ENCODE data around the gene ZNF532.

The ZNF532 gene

DNA sequence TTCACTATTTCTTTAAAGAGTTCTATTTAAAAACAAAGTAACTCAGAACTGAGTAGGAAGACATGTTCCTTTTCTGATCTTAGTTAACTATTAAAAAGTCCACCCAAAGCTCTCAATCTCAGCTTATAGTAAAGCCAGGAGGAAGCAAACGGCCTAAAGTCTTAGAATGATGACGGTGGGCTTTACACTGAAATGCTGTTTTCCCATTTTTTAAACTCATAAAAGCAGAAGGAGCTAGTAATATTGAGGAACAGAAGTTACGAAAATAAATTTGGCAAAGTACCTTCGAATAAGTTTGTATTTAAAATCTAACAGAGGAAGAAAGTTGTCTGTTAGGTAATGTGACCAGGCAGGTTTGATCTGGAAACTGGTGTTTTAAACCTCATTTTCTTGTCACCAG, 111.1 kb downstream of the ZNF532 start:
- no peak for DNase-seq

DNA sequence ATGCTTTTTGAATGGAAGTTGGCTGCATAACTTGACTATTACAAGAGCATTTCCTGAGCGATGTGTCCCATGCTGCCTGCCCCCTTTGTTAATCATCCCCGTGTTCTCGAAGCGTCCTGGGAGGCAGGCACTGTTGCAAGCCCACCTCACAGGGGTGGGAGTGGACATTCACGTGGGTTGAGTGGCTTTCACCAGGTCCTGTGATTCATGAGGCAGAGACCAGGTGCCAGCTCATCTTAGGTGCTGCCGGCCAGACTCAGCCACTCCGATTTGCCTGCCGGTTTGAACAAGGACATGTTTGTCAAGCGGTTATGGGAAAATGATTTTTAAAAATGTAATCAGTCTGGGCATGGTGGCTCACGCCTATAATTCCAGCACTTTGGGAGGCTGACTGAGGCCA, 112.5 kb downstream of the ZNF532 start:
- no peak for DNase-seq

DNA sequence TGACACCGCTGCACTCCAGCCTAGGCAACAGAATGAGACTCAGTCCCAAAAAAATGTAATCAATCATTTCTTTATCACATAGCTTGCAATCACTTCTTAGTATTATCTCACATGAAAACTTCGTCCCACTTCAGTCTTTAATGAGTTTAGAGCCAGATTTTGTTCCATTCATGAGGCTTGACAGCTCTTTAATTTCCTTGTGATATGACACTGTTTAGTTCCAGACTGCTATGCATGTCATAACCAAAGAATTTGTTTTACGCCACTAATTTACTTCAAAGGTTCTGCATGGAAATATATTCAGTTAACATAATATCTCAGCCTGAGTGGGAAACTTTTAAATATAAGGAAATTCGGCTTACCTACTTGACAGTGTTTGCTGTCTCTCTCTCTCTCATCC, 113.1 kb downstream of the ZNF532 start:
- DNase-seq: no peak

GRCh38 chr18:58978916-58979315, 114.2 kb downstream of the ZNF532 start:
- DNase-seq: no peak

DNA sequence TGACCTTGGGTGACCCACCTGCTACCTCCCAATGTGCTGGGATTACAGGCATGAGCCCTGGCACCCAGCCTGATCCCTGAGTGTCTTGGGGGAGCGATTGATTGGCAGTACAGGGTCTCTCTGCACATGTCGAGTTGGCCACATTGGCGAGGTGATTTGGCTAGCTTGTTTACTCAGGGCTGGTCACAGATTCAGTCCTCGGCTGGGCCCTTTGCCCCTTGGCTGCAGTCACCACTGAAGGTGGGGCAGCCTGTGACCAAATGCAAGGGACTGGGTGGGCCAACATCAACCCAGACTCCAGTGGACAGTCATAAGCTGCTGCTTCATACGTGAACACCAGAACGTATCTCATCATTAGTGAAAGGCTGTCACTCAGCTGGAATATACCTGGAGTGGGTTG, 114.9 kb downstream of the ZNF532 start:
- no peak for DNase-seq

- no peak for DNase-seq
These were observed 116.3 kb downstream of the ZNF532 start for GRCh38 chr18:58980991-58981390.

GRCh38 chr18:58983260-58984155, 118.8 kb downstream of the ZNF532 start:
- no peak for DNase-seq

- no peak for DNase-seq
These were observed 123.9 kb downstream of the ZNF532 start for GRCh38 chr18:58988600-58988999.

DNA sequence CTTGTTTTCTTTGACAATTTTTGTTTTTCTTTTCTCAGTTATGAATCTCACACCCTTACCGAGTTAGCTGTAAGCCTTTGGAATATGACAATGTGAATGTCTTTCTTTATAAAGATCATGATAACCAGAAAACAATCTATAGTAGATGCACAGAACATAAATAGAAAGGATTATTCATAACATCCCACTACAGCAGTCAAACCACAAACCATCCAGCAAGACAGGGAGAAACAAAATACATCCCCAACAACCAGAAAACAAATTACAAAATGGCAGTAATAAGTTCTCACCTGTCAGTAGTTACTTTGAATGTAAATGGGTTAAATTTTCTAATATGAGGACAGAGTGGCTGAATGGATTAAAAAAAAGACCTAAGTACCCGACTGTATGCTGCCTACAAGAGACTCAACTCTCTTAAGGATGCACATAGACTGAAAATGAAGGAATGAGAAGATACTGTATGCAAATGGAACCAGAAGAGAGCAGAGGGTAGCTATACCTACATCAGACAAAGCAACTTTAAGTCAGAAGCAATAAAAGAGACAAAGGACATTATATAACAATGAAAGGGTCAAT, 124.6 kb downstream of the ZNF532 start:
- DNase-seq: no peak

- DNase-seq: no peak
These were observed 126.0 kb downstream of the ZNF532 start for GRCh38 chr18:58990720-58991119.

DNA sequence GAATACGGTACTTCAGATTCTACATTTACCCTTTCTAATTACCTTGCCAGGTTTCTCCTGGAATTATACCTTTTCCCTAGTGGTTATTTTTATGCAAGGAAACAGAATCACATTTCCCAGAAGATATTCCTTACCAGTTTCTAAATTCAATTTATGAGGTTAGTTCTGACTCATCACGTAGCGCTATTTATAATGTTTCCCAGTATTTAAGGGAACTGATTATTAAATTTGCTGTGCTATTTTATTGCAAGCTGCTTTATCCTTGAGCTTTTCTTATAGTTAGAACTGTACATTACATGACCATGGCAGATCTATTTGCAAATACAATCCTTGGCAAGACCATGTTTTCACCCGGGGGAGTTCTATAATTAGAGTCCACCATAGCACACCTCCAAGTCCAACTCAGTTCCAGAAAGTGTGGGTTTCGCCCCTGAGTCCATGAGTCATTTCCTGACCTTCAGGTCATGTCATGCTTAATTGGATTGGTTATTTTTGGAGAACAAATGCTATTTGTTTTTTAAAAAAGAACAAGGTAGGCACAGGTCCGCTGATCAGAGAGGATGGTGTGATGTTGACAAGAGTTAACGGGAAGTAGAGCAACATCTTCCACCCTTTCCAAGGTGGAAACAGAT, 126.6 kb downstream of the ZNF532 start:
- DNase-seq: no peak

- DNase-seq: no peak
These were observed 127.9 kb downstream of the ZNF532 start for GRCh38 chr18:58992301-58993231.

DNA sequence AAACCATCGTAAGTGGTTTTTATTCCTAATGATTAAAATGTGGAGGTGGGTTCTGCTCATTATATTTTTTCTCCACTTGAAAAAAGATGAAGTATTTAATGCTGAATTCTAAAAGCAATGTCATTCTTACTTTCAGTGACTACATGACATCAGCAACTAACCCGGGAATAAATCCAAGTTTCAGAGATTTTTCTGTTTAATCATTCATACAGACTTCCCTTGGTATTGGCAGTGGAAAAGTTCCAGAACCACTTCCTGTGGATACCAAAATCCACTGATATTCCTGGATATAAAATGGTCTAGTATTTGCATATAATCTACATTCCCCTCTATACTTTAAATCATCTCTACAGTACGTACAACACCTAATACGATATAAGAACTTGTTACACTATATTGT, 128.6 kb downstream of the ZNF532 start:
- DNase-seq: no peak

GRCh38 chr18:58995663-58996062, 131.0 kb downstream of the ZNF532 start:
- DNase-seq: no peak

- peak in 6 of 58 donors; percentile 6 to 23 (median 12) for DNase-seq
These were observed 131.5 kb downstream of the ZNF532 start for GRCh38 chr18:58996131-58996641.

GRCh38 chr18:58996696-58997095, 132.0 kb downstream of the ZNF532 start:
- DNase-seq: no peak

GRCh38 chr18:58997811-58998337, 133.2 kb downstream of the ZNF532 start:
- DNase-seq: no peak

DNA sequence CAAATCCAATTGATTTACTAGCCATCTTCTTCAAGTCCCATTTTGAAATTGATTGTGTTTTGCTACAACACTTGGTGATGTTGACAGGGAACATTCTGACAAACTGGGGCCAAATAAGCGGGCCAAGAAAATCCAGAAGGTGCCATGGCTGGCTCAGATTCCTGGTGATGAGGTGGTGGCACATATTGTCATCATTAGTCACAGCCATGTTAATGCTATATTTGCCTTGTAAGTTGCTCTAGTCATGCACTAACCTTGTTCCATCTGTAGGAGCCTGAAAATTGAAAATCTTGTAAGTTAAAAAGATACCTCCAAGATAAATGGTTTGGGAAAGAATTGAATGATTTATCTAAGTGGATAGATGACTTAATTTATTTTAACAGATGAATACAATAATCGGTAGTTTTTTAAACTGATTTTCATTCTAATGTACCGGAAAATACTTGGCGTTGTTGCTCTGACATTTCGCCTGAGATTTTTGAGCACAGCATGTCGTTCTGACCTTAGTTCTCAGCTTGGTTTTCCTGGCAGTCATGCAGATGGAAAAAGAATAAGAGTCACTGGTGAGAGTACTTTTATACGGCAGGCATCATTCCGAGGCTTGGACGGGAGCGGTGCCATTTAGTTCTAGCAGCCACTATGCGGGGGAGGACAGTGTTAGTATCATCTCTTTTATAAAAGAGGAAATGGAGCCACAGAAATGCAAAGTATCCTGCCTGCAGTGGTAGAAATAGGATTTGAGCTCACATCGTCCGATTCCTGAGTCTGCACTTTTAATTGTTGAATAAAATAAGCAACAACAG, 133.9 kb downstream of the ZNF532 start:
- peak in 33 of 58 donors; percentile 11 to 75 (median 34) for DNase-seq

DNA sequence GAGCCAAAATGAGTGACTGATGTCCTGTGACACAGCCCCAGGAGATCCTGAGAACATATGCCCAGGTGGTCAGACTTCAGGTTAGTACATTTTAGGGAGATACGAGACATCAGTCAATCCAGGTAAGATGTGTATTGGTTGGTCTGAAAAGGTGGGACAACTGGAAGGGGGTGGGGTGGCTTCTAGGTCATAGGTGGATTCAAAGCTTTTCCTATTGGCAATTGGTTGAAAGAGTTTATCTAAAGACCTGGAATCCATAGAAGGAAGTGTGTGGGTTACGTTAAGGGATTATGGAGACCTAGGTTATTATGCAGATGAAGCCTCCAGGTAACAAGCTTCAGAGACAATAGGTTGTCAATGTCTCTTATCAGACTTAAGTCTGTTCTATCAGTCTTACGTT, 136.5 kb downstream of the ZNF532 start:
- DNase-seq: no peak

- DNase-seq: no peak
These were observed 137.0 kb downstream of the ZNF532 start for GRCh38 chr18:59001721-59002120.

Data from anterior cingulate cortex (tissue), 58 donors.